Iris pigment epithelial cell (primary cell): ENCODE measurements around the gene CNTNAP1.
A peak's percentile ranks its signal among the peaks of the same experiment; 100 is the strongest.
"Not testable (repeated sequence)": the region's sequence is repeated elsewhere in the genome, so short reads cannot be mapped to it uniquely, and the experiment has no call there.

ENCODE experiments used
- DNase-seq: peaks from one replicate; pipeline ENCODE4 v3.0.0-alpha.2; 2011; ENCODE audit warnings: low read depth

Gene CNTNAP1

GRCh38 chr17:42740699-42741098 is 58.4 kb downstream of the CNTNAP1 start:
- DNase-seq: no peak

GRCh38 chr17:42742916-42743315 is 60.6 kb downstream of the CNTNAP1 start:
- not testable (repeated sequence) for DNase-seq

GRCh38 chr17:42743595-42744282 is 61.4 kb downstream of the CNTNAP1 start:
- DNase-seq: peak; percentile 10

- DNase-seq: peak; percentile 59
Observed at GRCh38 chr17:42744283-42744805, 62.0 kb downstream of the CNTNAP1 start.

GRCh38 chr17:42744806-42745617 is 62.7 kb downstream of the CNTNAP1 start, which contains the start of gene EZH1:
Gene EZH1 (minus strand): TSS chr17:42745040. CDS start chr17:42728941, 16,099 bp downstream.
- DNase-seq: peak; percentile 84

- no peak for DNase-seq
Observed at GRCh38 chr17:42748202-42748907, 66.0 kb downstream of the CNTNAP1 start.

GRCh38 chr17:42748908-42749798 is 66.8 kb downstream of the CNTNAP1 start:
- DNase-seq: no peak
